GM12878 (cell line): Measurements from ENCODE around the gene SPDYA. TPM values are rescaled to one million over a fixed set of nuclear protein-coding genes. Genes with fewer than 3 reads are reported as not detected.

Source experiments
- ATAC-seq: fragments of 200-7000 bp; cut with Tn5 transposase; 3 replicates; pipeline ENCODE4 v1.9.1; 2020; ENCODE audit warnings: mild to moderate bottlenecking, moderate library complexity
- BruUV-seq: library from RNA; stranded (reverse); fragments of 400-500 nt; replicated peaks from 2 replicates; lab custom pipeline; 2021; lab: Mats Ljungman, UMichigan
- CTCF ChIA-PET: fragments of 300-600 bp; sonication (Branson Sonifier 250); formaldehyde crosslinking; extraction: SDS; loops from one replicate; lab custom pipeline; 2021; ENCODE audit warnings: inconsistent platforms; lab: Yijun Ruan, JAX
- POLR2A ChIA-PET: fragments of 350-600 bp; formaldehyde crosslinking; extraction: SDS; loops from one replicate; lab custom pipeline; 2021; ENCODE audit warnings: inconsistent platforms; lab: Charles Lee
- RAD21 ChIA-PET: fragments of 300-600 bp; sonication (Branson Sonifier 250); formaldehyde crosslinking; loops from one replicate; lab custom pipeline; 2023; ENCODE audit warnings: antibody characterized with exemption; ENCODE audit not compliant: unreplicated experiment; lab: Charles Lee
- SMC1A ChIA-PET: fragments of 300-600 bp; sonication (Branson Sonifier 250); formaldehyde crosslinking; loops from one replicate; lab custom pipeline; 2023; ENCODE audit not compliant: unreplicated experiment, uncharacterized antibody; lab: Charles Lee
- DNase-seq: peaks from one replicate; pipeline ENCODE4 v3.0.0-alpha.2; 2011; ENCODE audit warnings: low read depth, low spot score
- FAIRE-seq: peaks from 3 replicates; lab custom pipeline; 2011; peaks lifted over from hg19 to GRCh38; lab: Jason Lieb, UNC
- H2AFZ ChIP-seq: 2 replicates; pipeline ENCODE4 v1.6.0; 2011; ENCODE audit warnings: low read depth, low read length, control low read depth; ENCODE audit not compliant: control insufficient read depth
- H3K27ac ChIP-seq: 2 replicates; pipeline ENCODE4 v1.5.1; 2011; ENCODE audit warnings: control low read depth; ENCODE audit not compliant: control insufficient read depth, insufficient read depth
- H3K27me3 ChIP-seq, 2 experiments: replicated peaks in 1 of 2; 2 replicates each; pipeline versions ENCODE4 v1.6.0 to v1.6.1; 2011; ENCODE audit warnings: low read length in 1 of 2; ENCODE audit not compliant: control insufficient read depth in 2 of 2, insufficient read depth in 2 of 2
- H3K36me3 ChIP-seq, 2 experiments: 2 replicates each; pipeline ENCODE4 v1.5.1; 2011; ENCODE audit warnings: low read length in 1 of 2; ENCODE audit not compliant: control insufficient read depth in 2 of 2, insufficient read depth in 2 of 2
- H3K4me1 ChIP-seq: 2 replicates; pipeline ENCODE4 v1.6.1; 2011; ENCODE audit warnings: mild to moderate bottlenecking, low read length, moderate library complexity, mixed read lengths; ENCODE audit not compliant: control insufficient read depth, insufficient read depth
- H3K4me2 ChIP-seq: 2 replicates; pipeline ENCODE4 v1.6.0; 2011; ENCODE audit warnings: control low read depth; ENCODE audit not compliant: control insufficient read depth, insufficient read depth
- H3K4me3 ChIP-seq: fragments of 200-600 bp; sonication (generic); 2 replicates; pipeline ENCODE4 v1.5.1; 2016
- H3K79me2 ChIP-seq: 2 replicates; pipeline ENCODE4 v1.6.0; 2011; ENCODE audit warnings: low read length; ENCODE audit not compliant: control insufficient read depth, insufficient read depth
- H3K9ac ChIP-seq: 2 replicates; pipeline ENCODE4 v1.8.0; 2011; ENCODE audit warnings: low read length, control low read depth, mixed read lengths; ENCODE audit not compliant: control insufficient read depth, insufficient read depth
- H3K9me3 ChIP-seq: replicated peaks from 3 replicates; pipeline ENCODE4 v1.5.1; 2011; ENCODE audit warnings: mild to moderate bottlenecking, low read length; ENCODE audit not compliant: control insufficient read depth, insufficient read depth
- H4K20me1 ChIP-seq: 2 replicates; pipeline ENCODE4 v1.6.0; 2011; ENCODE audit not compliant: control insufficient read depth, insufficient read depth
- ATF7 ChIP-seq: fragments of 450-650 bp; IDR thresholded peaks from 2 replicates; pipeline ENCODE4 v1.6.1; 2016; ENCODE audit warnings: low read depth, mild to moderate bottlenecking
- CBFB ChIP-seq: IDR thresholded peaks from 2 replicates; pipeline ENCODE4 v1.6.1; 2016; ENCODE audit warnings: antibody characterized with exemption, low read depth
- CBX5 ChIP-seq: sonication (generic); IDR thresholded peaks from 2 replicates; pipeline ENCODE4 v1.6.1; 2016; ENCODE audit warnings: low read depth, moderate library complexity, mild to moderate bottlenecking, inconsistent platforms
- CHD4 ChIP-seq: fragments of 200-600 bp; sonication (generic); IDR thresholded peaks from 2 replicates; pipeline ENCODE4 v1.6.1; 2016; ENCODE audit warnings: mild to moderate bottlenecking
- DPF2 ChIP-seq: fragments of 450-650 bp; IDR thresholded peaks from 2 replicates; pipeline ENCODE4 v1.6.1; 2017; ENCODE audit warnings: mild to moderate bottlenecking
- FOS ChIP-seq: IDR thresholded peaks from 3 replicates; pipeline ENCODE4 v1.6.1; 2011; ENCODE audit warnings: borderline replicate concordance; ENCODE audit not compliant: insufficient read length; ENCODE audit errors: extremely low read depth
- GABPA ChIP-seq: IDR thresholded peaks from 2 replicates; pipeline ENCODE4 v1.6.1; 2014; ENCODE audit warnings: antibody characterized with exemption, low read depth, mild to moderate bottlenecking, inconsistent platforms
- MTA2 ChIP-seq: fragments of 450-650 bp; IDR thresholded peaks from 2 replicates; pipeline ENCODE4 v1.6.1; 2016; ENCODE audit warnings: low read depth, mild to moderate bottlenecking, moderate library complexity
- NFIC ChIP-seq: IDR thresholded peaks from 2 replicates; pipeline ENCODE4 v1.6.1; 2012; ENCODE audit warnings: low read depth, mild to moderate bottlenecking, inconsistent platforms, low read length, moderate library complexity
- NKRF ChIP-seq: fragments of 450-650 bp; conservative IDR thresholded peaks from 2 replicates; pipeline ENCODE4 v1.6.1; 2017; ENCODE audit warnings: mild to moderate bottlenecking, moderate library complexity
- POLR2AphosphoS5 ChIP-seq: IDR thresholded peaks from 2 replicates; pipeline ENCODE4 v1.6.1; 2011; ENCODE audit warnings: mild to moderate bottlenecking, low read length, inconsistent platforms
- RAD51 ChIP-seq: fragments of 450-650 bp; IDR thresholded peaks from 2 replicates; pipeline ENCODE4 v1.6.1; 2016; ENCODE audit warnings: moderate library complexity, mild to moderate bottlenecking, inconsistent platforms
- SMAD5 ChIP-seq: IDR thresholded peaks from 2 replicates; pipeline ENCODE4 v1.6.1; 2016; ENCODE audit warnings: antibody characterized with exemption, low read depth
- WGBS: methylation state at CpG from one replicate; pipeline ENCODE4 v1.1.6; 2016; ENCODE audit warnings: low lambda C conversion rate; ENCODE audit not compliant: insufficient replicate concordance, insufficient coverage; ENCODE audit errors: missing lambda C conversion rate; 5-methylcytosine and 5-hydroxymethylcytosine counted together
- in situ Hi-C: fragments of 300-500 bp; cut with MboI; formaldehyde crosslinking; loops from 9 replicates; pipeline ENCODE4 v1.14.3; 2018; ENCODE audit warnings: mixed read lengths
- intact Hi-C: fragments of 100-400 bp; cut with micrococcal nuclease; formaldehyde crosslinking; loops from one replicate; pipeline ENCODE4 v1.14.2; 2022; ENCODE audit not compliant: unreplicated experiment
- polyA plus RNA-seq, 11 experiments: library from polyadenylated mRNA; depleted of rRNA in 4 of 11; unstranded in 6 of 11; stranded (reverse) in 5 of 11; fragments of >200 nt; fragmentation: Nextera tagmentation in 4 of 11; fragmentation: Illumina TruSeq in 1 of 11; extraction: Ambion mirVana in 4 of 11; extraction: Trizol in 1 of 11; gene quantifications; 1 replicate in 1 of 11; 2 replicates in 10 of 11; pipeline versions ENCODE4 v1.2.1 to v1.2.3, GENCODE V29; 2011 to 2016; ENCODE audit warnings: inconsistent platforms in 2 of 11, missing spikeins in 2 of 11, low read depth in 1 of 11
- total RNA-seq, 4 experiments: library from RNA; depleted of rRNA in 3 of 4; stranded (reverse); fragments of >200 nt in 3 of 4; fragmentation: Illumina TruSeq in 1 of 4; extraction: Trizol in 1 of 4; gene quantifications; 2 replicates each; pipeline versions ENCODE4 v1.2.1 to v1.2.3, GENCODE V29; 2013 to 2021
- TF ChIP-seq, protein P1 (sequence below): fragments of 450-650 bp; formaldehyde crosslinking; IDR thresholded peaks from 2 replicates; pipeline ENCODE4 v1.4.0; 2022; ENCODE audit warnings: mild to moderate bottlenecking, moderate library complexity
- TF ChIP-seq, protein P2 (sequence below): fragments of 450-650 bp; IDR thresholded peaks from 2 replicates; pipeline ENCODE4 v1.6.1; 2014; ENCODE audit warnings: mild to moderate bottlenecking

Gene SPDYA
- total and polyA plus RNA-seq, 10 of the 15 experiments (the other 5 are each of a cell fraction or from before 2014, with no cell fraction given), result 0.12 to 2.4 (median 0.50) TPM

- no peaks in the 10 kb centered on the region for H4K20me1 ChIP-seq
- POLR2A ChIA-PET, result interaction anchor here (0.7 kb wide), 1 partner anchor 251 kb away, joined by 4 read pairs; no protein-coding TSS in a partner anchor
- DNase-seq (no peak), ATAC-seq (no peak), FAIRE-seq (no peak)
- RAD21 ChIA-PET, result interaction anchor here (0.7 to 0.9 kb wide), 2 partner anchors 22 to 377 kb away, joined by 3 to 6 read pairs; no protein-coding TSS in a partner anchor
- in situ Hi-C loops (loop anchor here (5.0 kb wide), 1 partner anchor 373 kb away; no protein-coding TSS in a partner anchor), intact Hi-C loops (loop anchor here (5.0 kb wide), 2 partner anchors 128 to 373 kb away; no protein-coding TSS in a partner anchor)
- H3K4me3 ChIP-seq, result no peak overlapping the region
- H3K4me1 ChIP-seq, result no peaks in the 10 kb centered on the region
- BruUV-seq, result no TSS peak
- H3K79me2 ChIP-seq, result no peaks in the 10 kb centered on the region
- CTCF ChIA-PET, result interaction anchor here (1.2 kb wide), 1 partner anchor 11 kb away, joined by 4 read pairs; no protein-coding TSS in a partner anchor
- SMC1A ChIA-PET, result interaction anchor here (0.7 kb wide), 1 partner anchor 18 kb away, joined by 3 read pairs; no protein-coding TSS in a partner anchor
- H3K4me2 ChIP-seq, result no peak overlapping the region
- no peak overlapping the region for H3K27ac ChIP-seq
- H2AFZ ChIP-seq, result no peak overlapping the region
- no peak overlapping the region for H3K9ac ChIP-seq
- 98% methylated on average over 2 of the region's 2 CpGs for WGBS
- no peaks in the 10 kb centered on the region for H3K9me3 ChIP-seq
- no peaks in the 10 kb centered on the region for H3K27me3 ChIP-seq
- H3K36me3 ChIP-seq, result no peaks in the 10 kb centered on the region
- TF ChIP-seq POLR2AphosphoS5 (no peak), RAD51 (no peak), ATF7 (no peak), CBX5 (no peak), NFIC (no peak), FOS (no peak), MTA2 (no peak), CHD4 (no peak), DPF2 (no peak), NKRF (no peak), CBFB (no peak), SMAD5 (no peak), GABPA (no peak)
- TF ChIP-seq, protein P1, sequence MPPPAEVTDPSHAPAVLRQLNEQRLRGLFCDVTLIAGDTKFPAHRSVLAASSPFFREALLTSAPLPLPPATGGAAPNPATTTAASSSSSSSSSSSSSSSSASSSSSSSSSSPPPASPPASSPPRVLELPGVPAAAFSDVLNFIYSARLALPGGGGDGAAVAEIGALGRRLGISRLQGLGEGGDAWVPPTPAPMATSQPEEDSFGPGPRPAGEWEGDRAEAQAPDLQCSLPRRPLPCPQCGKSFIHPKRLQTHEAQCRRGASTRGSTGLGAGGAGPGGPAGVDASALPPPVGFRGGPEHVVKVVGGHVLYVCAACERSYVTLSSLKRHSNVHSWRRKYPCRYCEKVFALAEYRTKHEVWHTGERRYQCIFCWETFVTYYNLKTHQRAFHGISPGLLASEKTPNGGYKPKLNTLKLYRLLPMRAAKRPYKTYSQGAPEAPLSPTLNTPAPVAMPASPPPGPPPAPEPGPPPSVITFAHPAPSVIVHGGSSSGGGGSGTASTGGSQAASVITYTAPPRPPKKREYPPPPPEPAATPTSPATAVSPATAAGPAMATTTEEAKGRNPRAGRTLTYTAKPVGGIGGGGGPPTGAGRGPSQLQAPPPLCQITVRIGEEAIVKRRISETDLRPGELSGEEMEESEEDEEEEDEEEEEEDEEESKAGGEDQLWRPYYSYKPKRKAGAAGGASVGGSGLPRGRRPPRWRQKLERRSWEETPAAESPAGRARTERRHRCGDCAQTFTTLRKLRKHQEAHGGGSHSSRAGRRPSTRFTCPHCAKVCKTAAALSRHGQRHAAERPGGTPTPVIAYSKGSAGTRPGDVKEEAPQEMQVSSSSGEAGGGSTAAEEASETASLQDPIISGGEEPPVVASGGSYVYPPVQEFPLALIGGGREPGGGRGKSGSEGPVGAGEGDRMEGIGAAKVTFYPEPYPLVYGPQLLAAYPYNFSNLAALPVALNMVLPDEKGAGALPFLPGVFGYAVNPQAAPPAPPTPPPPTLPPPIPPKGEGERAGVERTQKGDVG (CRISPR knock-in tag), result no peak
- TF ChIP-seq, protein P2, sequence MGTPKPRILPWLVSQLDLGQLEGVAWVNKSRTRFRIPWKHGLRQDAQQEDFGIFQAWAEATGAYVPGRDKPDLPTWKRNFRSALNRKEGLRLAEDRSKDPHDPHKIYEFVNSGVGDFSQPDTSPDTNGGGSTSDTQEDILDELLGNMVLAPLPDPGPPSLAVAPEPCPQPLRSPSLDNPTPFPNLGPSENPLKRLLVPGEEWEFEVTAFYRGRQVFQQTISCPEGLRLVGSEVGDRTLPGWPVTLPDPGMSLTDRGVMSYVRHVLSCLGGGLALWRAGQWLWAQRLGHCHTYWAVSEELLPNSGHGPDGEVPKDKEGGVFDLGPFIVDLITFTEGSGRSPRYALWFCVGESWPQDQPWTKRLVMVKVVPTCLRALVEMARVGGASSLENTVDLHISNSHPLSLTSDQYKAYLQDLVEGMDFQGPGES, result no peak
Observed at GRCh38 chr2:28824207-28824606, 13.6 kb downstream of the SPDYA start.
